Measurements from ENCODE around the gene GCNT1. TPM values are rescaled to one million over a fixed set of nuclear protein-coding genes. Genes with fewer than 3 reads are reported as not detected.

Gene GCNT1
- total RNA-seq, 1 experiment from 2014 or later: 0.28 TPM

- no TSS peak for BruUV-seq (replicated peaks)
- CTCF ChIA-PET: no interaction called here
Observed at GRCh38 chr9:76500061-76500460, 41.1 kb downstream of the GCNT1 start.

GRCh38 chr9:76502746-76503145 lies 43.8 kb downstream of the GCNT1 start:
- no peaks in the 10 kb centered on the region for H3K4me1 ChIP-seq (ENCODE audit: control insufficient read depth, insufficient read depth, low read length)
- TF ChIP-seq CTCF (IDR thresholded peaks at IDR 0.05): no peak
- no peak for TF ChIP-seq REST (IDR thresholded peaks at IDR 0.05; ENCODE audit: insufficient read depth in 1 of 2, low read depth in 2 of 2, low read length in 1 of 2)
- TF ChIP-seq SIN3A (IDR thresholded peaks at IDR 0.05; ENCODE audit: borderline replicate concordance, insufficient read depth, low read depth, low read length): no peak
- no peak for TF ChIP-seq TCF7L2 (IDR thresholded peaks at IDR 0.05; ENCODE audit: low read depth, low read length)
- TF ChIP-seq POLR2AphosphoS5 (IDR thresholded peaks at IDR 0.05; ENCODE audit: low read depth, low read length): no peak
- no TSS peak for BruUV-seq (replicated peaks)
- H3K4me3 ChIP-seq (ENCODE audit: low read depth in 2 of 2, low read length in 2 of 2): no peak overlapping the region
- POLR2A ChIA-PET: no interaction called here
- H3K27ac ChIP-seq (ENCODE audit: low read length): no peak overlapping the region
- in situ Hi-C loops (cut with HindIII; ENCODE audit: low pct_unique_long_range_greater_than_20kb, low sequenced_read_pairs) (no loop called here), intact Hi-C loops (cut with micrococcal nuclease; ENCODE audit: unreplicated experiment) (no loop called here)
- DNase-seq (ENCODE audit: low read depth, low spot score) (no peak), ATAC-seq (no peak)
- CTCF ChIA-PET: no interaction called here
- no peaks in the 10 kb centered on the region for H3K36me3 ChIP-seq (ENCODE audit: control insufficient read depth, insufficient read depth, low read length)
- H3K27me3 ChIP-seq (ENCODE audit: control insufficient read depth, insufficient read depth, low read length): no peaks in the 10 kb centered on the region
- H3K9me3 ChIP-seq (ENCODE audit: control insufficient read depth, insufficient read depth, low read depth, low read length): no peaks in the 10 kb centered on the region

More at GRCh38 chr9:76500061-76500460, 41.1 kb downstream of the GCNT1 start:
- Histone ChIP-seq H3K4me3 (ENCODE audit: low read depth in 2 of 2, low read length in 2 of 2) (no peak overlapping the region), H3K36me3 (ENCODE audit: control insufficient read depth, insufficient read depth, low read length) (no peaks in the 10 kb centered on the region), H3K9me3 (ENCODE audit: control insufficient read depth, insufficient read depth, low read depth, low read length) (no peaks in the 10 kb centered on the region), H3K27ac (ENCODE audit: low read length) (no peak overlapping the region), H3K27me3 (ENCODE audit: control insufficient read depth, insufficient read depth, low read length) (no peaks in the 10 kb centered on the region), H3K4me1 (ENCODE audit: control insufficient read depth, insufficient read depth, low read length) (no peaks in the 10 kb centered on the region)
- DNase-seq (ENCODE audit: low read depth, low spot score): no peak
- in situ Hi-C loops (cut with HindIII; ENCODE audit: low pct_unique_long_range_greater_than_20kb, low sequenced_read_pairs) (no loop called here), intact Hi-C loops (cut with micrococcal nuclease; ENCODE audit: unreplicated experiment) (no loop called here)
- ATAC-seq: no peak
- POLR2A ChIA-PET: no interaction called here
- TF ChIP-seq SIN3A (IDR thresholded peaks at IDR 0.05; ENCODE audit: borderline replicate concordance, insufficient read depth, low read depth, low read length) (no peak), REST (IDR thresholded peaks at IDR 0.05; ENCODE audit: insufficient read depth in 1 of 2, low read depth in 2 of 2, low read length in 1 of 2) (no peak), TCF7L2 (IDR thresholded peaks at IDR 0.05; ENCODE audit: low read depth, low read length) (no peak), CTCF (IDR thresholded peaks at IDR 0.05) (no peak), POLR2AphosphoS5 (IDR thresholded peaks at IDR 0.05; ENCODE audit: low read depth, low read length) (no peak)

Data from Panc1 (cell line).